Ectodermal cell (in vitro differentiated cells): ENCODE data around the gene NKX2-2.

Experiments used
- H3K27ac ChIP-seq: 2 replicates; pipeline ENCODE4 v1.7.0; 2013; ENCODE audit warnings: mild to moderate bottlenecking, low read depth, low read length; ENCODE audit not compliant: insufficient read depth, poor library complexity, severe bottlenecking
- H3K27me3 ChIP-seq: 2 replicates; pipeline ENCODE4 v1.7.0; 2013; ENCODE audit warnings: mild to moderate bottlenecking, low read length; ENCODE audit not compliant: insufficient read depth, control insufficient read depth, poor library complexity, severe bottlenecking
- H3K36me3 ChIP-seq: one replicate; pipeline ENCODE4 v1.7.0; 2013; ENCODE audit warnings: low read length; ENCODE audit not compliant: control insufficient read depth, insufficient read depth
- H3K4me1 ChIP-seq: one replicate; pipeline ENCODE4 v1.7.0; 2013; ENCODE audit warnings: low read length; ENCODE audit not compliant: control insufficient read depth, insufficient read depth
- H3K4me3 ChIP-seq: 2 replicates; pipeline ENCODE4 v1.7.0; 2013; ENCODE audit warnings: low read depth, low read length, control low read depth; ENCODE audit not compliant: insufficient read depth
- H3K9me3 ChIP-seq: 2 replicates; pipeline ENCODE4 v1.7.0; 2013; ENCODE audit warnings: mild to moderate bottlenecking, low read length, moderate library complexity; ENCODE audit not compliant: control insufficient read depth
- WGBS, 2 experiments: methylation state at CpG; one replicate each; pipeline ENCODE4 v1.1.7; 2013; ENCODE audit warnings: missing lambda C conversion rate in 2 of 2; 5-methylcytosine and 5-hydroxymethylcytosine counted together

The NKX2-2 gene

DNA sequence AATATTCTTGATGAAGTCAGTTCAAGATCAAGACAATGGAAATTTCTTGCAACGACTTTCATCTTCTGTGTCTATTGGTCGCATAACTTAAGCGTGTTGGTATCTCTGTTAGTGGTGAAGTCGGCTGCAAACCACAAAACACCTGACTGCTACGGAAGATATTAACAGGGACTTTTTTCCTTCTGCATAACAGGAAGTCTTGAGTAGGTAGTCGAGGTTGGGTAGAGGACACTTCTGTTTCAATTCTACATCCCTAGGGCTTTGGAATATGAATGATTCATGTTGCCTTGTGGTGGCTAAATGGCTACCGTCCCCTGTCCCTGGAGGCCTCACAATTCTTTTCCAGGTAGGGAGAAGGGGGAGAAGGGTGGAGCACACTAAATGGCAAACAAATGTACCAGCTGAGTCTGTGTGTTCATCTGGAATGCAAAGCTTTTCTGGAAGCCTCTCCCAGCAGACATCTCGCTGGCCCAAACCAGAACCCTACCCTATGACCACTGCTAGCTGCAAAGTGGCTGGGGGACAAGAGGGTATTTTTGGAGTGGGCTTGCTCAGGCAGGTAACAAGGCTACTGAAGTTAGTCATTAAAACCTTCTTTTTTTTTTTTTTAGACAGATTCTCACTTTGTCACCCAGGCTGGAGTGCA is 34.6 kb upstream of the NKX2-2 start:
- no peaks in the 10 kb centered on the region for H3K4me1 ChIP-seq
- H3K27me3 ChIP-seq: no peaks in the 10 kb centered on the region
- no peak overlapping the region for H3K27ac ChIP-seq
- no peaks in the 10 kb centered on the region for H3K9me3 ChIP-seq
- 83 to 88% methylated on average over 8 of the region's 8 CpGs for WGBS, 2 experiments
- no peak overlapping the region for H3K4me3 ChIP-seq
- H3K36me3 ChIP-seq: no peaks in the 10 kb centered on the region

DNA sequence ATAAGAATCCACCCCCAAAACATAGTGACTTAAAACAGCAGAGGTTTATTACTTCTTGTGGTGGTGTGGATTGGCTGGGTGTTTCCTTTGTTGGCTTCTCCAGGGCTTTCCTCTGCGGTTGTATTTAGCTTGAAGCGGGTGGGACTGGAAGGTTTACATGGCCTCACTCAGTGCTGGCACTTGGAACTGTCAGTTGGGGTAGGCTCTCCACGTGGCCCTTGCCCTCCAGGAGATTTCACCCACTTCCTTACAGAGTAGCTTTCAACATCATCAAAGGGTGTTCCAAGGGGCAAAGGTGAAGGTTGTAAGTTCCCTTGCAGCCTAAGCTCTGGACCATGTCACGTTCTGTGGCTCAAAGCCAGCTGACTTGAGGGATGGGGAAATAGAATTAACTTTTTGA is 32.5 kb upstream of the NKX2-2 start:
- 73 to 75% methylated on average over 4 of the region's 4 CpGs for WGBS, 2 experiments
- no peak overlapping the region for H3K27ac ChIP-seq
- H3K4me3 ChIP-seq: no peak overlapping the region
- no peaks in the 10 kb centered on the region for H3K36me3 ChIP-seq
- H3K9me3 ChIP-seq: no peaks in the 10 kb centered on the region
- H3K27me3 ChIP-seq: no peaks in the 10 kb centered on the region
- H3K4me1 ChIP-seq: no peaks in the 10 kb centered on the region

DNA sequence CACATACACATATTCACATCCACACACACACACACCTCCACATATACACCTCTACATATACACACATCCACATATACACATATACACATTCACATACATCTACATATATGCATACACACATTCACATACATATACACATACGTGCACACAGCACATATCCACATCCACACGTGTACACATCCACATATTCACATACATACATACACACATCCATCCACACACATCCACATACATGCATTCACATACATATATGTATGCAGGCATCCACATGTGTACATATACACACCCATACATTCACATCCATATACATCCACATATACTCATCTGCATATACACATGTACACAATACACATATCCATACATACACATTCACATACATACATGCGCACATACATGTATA is 25.6 kb upstream of the NKX2-2 start:
- Histone ChIP-seq H3K4me3 (no peak overlapping the region), H3K36me3 (no peaks in the 10 kb centered on the region), H3K27me3 (no peaks in the 10 kb centered on the region), H3K4me1 (no peaks in the 10 kb centered on the region), H3K27ac (no peak overlapping the region), H3K9me3 (no peaks in the 10 kb centered on the region)
- WGBS, 2 experiments: 83 to 85% methylated on average over 2 to 3 of the region's 3 CpGs

DNA sequence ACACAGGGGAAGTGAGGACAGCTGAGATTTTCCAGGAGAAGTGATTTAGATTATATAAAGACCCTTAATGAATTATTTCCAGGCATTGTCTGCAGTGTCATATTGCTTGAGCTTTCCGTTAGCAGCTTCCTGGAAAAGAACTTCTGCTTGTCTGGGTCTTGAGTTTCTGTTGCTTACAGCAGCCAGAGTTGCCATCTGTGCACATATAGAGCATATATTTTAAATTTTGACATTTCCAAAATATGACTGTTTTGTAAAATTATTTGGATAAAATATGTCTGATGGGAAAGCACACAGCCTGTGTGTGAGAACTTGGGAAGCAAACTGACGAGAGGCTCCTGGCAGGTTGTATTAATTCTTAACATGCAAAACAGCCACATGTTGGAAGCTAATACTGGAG is 21.0 kb upstream of the NKX2-2 start:
- WGBS, 2 experiments: 95 to 96% methylated on average over 2 of the region's 2 CpGs
- no peaks in the 10 kb centered on the region for H3K36me3 ChIP-seq
- no peak overlapping the region for H3K4me3 ChIP-seq
- H3K27me3 ChIP-seq: no peaks in the 10 kb centered on the region
- no peaks in the 10 kb centered on the region for H3K4me1 ChIP-seq
- H3K27ac ChIP-seq: no peak overlapping the region
- H3K9me3 ChIP-seq: no peaks in the 10 kb centered on the region

DNA sequence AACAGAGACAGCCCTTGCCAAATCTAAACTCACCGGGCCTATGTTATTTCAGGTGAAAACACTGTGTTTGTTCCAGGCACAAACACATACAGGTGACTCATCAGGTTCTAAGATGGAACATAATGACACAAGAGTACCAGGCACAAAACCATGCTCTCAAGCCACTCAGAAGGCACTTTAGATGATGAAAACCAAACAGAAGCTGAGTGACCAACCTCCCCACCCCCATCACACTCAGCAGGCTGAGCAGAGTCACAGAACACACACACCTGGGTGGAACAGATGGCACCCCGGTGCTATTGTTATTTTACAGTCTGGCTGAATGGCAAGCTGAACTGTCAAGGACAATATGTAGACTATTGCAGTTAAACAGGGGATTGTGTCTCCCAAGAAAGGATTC is 20.6 kb upstream of the NKX2-2 start:
- Histone ChIP-seq H3K9me3 (no peaks in the 10 kb centered on the region), H3K36me3 (no peaks in the 10 kb centered on the region), H3K4me1 (no peaks in the 10 kb centered on the region), H3K27me3 (no peaks in the 10 kb centered on the region), H3K27ac (no peak overlapping the region), H3K4me3 (no peak overlapping the region)
- WGBS, 2 experiments: 82 to 86% methylated on average over 2 of the region's 2 CpGs

DNA sequence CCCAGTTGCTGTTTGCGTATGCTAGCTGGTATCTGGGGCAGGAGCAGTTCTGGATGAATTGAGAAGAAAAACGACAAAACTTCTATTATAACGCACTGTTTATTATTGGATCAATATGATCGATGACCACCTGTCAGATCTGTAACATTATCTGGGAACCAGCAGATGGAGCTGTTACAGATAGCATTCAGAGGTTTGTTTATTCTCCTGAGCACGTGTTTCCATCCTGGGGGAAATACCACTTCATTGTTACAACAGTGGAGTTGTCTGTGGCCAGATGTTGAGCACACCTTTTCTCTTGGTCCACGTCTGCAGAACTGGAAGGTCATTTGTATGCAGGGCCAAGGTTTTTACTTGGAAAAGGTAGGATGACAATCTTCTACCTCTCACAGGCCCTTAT is 16.0 kb upstream of the NKX2-2 start:
- Histone ChIP-seq H3K27me3 (peaks cover 42% of the 10 kb centered on the region), H3K27ac (no peak overlapping the region), H3K36me3 (no peaks in the 10 kb centered on the region), H3K4me3 (no peak overlapping the region), H3K9me3 (no peaks in the 10 kb centered on the region), H3K4me1 (no peaks in the 10 kb centered on the region)
- WGBS, 2 experiments: 49 to 51% methylated on average over 6 of the region's 6 CpGs

DNA sequence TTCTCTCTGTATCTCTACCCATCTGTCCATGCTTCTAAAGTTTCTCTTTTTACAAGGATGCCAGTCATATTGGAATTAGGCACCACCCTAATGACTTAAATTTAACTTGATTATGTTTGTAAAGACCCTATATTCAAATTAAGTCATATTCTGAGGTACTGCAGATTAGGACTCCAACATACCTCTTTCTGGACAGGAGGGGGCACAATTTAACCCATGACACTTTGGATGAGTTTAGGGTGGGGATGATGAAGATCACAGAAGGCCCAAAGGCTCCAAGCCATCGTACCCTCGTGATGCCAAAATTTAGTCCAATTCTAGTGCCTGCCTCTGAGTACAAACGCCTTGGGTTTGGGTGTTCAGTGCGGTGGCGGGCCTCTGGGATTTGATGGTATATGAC is 15.0 kb upstream of the NKX2-2 start:
- Histone ChIP-seq H3K9me3 (no peaks in the 10 kb centered on the region), H3K36me3 (no peaks in the 10 kb centered on the region), H3K27ac (no peak overlapping the region), H3K4me3 (no peak overlapping the region), H3K4me1 (no peaks in the 10 kb centered on the region), H3K27me3 (peaks cover 52% of the 10 kb centered on the region)
- WGBS, 2 experiments: 87 to 90% methylated on average over 5 of the region's 5 CpGs

DNA sequence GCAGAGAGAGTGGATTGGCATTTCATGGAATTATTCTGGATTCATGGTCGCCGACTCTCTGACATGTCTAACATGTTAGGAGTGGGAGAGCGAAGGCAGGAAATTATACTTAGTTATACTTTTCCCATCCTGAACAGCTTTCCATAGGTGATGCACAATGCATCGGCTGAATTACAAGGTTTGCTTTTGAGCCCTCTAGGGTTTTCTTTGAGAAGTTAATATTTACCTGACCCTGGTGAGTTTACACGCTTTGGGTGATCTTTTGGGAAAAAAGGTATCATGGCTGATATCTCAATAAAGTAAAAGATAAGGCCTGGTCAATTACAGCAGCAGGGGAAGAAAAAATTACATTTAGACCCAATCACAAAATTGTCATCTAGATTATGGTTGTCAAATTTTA is 14.0 kb upstream of the NKX2-2 start:
- Histone ChIP-seq H3K9me3 (no peaks in the 10 kb centered on the region), H3K36me3 (no peaks in the 10 kb centered on the region), H3K27me3 (peaks cover 62% of the 10 kb centered on the region), H3K4me3 (no peak overlapping the region), H3K27ac (no peak overlapping the region), H3K4me1 (peaks cover 2% of the 10 kb centered on the region)
- WGBS, 2 experiments: 85 to 89% methylated on average over 5 of the region's 5 CpGs

DNA sequence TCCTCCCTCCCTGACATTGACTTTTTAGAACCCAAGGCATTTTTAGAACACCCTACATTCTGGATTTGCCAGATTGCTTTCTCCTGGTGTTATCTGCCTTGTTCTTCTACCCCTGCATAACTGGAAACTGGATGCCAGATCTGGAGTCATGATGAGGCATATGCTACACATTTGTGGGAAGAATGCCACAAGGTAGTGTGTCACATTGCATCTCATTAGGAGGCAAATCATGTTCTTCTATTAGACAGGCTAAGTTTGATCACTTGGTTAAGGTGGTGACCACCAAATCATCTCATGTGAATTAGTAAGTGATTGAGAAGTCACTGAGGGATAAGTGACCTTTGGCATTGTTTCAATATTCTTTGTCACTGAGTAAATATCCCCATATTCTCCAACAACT is 12.9 kb upstream of the NKX2-2 start:
- Histone ChIP-seq H3K27me3 (peaks cover 73% of the 10 kb centered on the region), H3K27ac (no peak overlapping the region), H3K9me3 (no peaks in the 10 kb centered on the region), H3K4me1 (peaks cover 10% of the 10 kb centered on the region), H3K4me3 (no peak overlapping the region), H3K36me3 (no peaks in the 10 kb centered on the region)

DNA sequence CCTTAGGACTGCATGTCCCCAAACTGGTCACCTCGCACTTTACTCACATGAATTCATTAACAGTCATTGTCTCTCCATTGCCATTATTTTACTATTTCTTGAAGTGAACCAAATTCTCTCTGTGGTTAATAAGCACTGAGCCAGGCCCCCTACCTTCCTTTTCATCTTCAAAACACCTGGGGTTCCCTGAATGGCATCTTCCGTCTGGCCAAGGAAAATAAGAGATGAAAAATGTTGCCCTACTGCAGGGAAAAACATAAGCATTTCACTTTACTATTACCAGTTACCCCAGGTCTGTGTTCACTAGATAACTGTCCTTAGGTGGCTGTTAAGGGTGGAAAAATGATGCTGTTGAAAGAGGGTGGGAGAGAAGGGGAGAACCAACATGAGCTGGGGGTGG is 10.0 kb upstream of the NKX2-2 start:
- H3K27ac ChIP-seq: no peak overlapping the region
- no peaks in the 10 kb centered on the region for H3K36me3 ChIP-seq
- peaks cover 98% of the 10 kb centered on the region for H3K27me3 ChIP-seq
- H3K4me1 ChIP-seq: peaks cover 18% of the 10 kb centered on the region
- no peak overlapping the region for H3K4me3 ChIP-seq
- no peaks in the 10 kb centered on the region for H3K9me3 ChIP-seq
- 8 to 14% methylated on average over 2 of the region's 2 CpGs for WGBS, 2 experiments
